A673 (cell line): ENCODE data around the gene COL1A1. TPM values are rescaled to one million over a fixed set of nuclear protein-coding genes. Genes with fewer than 3 reads are reported as not detected.

Experiments
- BruUV-seq: library from RNA; stranded (reverse); fragments of 400-500 nt; replicated peaks from 2 replicates; lab custom pipeline; 2021; lab: Mats Ljungman, UMichigan
- CTCF ChIA-PET: fragments of 300-600 bp; sonication (Branson Sonifier 250); formaldehyde crosslinking; loops from one replicate; lab custom pipeline; 2022; ENCODE audit warnings: antibody characterized with exemption; lab: Charles Lee
- POLR2A ChIA-PET: fragments of 300-600 bp; sonication (Branson Sonifier 250); formaldehyde crosslinking; loops from one replicate; lab custom pipeline; 2022; ENCODE audit warnings: antibody characterized with exemption; ENCODE audit not compliant: low non-redundant PET; lab: Charles Lee
- DNase-seq: peaks from one replicate; pipeline ENCODE4 v3.0.0-alpha.2; 2015; ENCODE audit warnings: low spot score
- H3K27ac ChIP-seq: fragments of 200-600 bp; sonication (generic); 2 replicates; pipeline ENCODE4 v1.5.1; 2016; ENCODE audit warnings: mixed run types, low read depth, mild to moderate bottlenecking, mixed read lengths, antibody characterized with exemption, low read length; ENCODE audit not compliant: poor library complexity, severe bottlenecking
- H3K27me3 ChIP-seq: fragments of 200-600 bp; sonication (generic); replicated peaks from 2 replicates; pipeline ENCODE4 v1.6.1; 2017; ENCODE audit warnings: mixed run types, low read depth, mild to moderate bottlenecking, mixed read lengths, antibody characterized with exemption, low read length; ENCODE audit not compliant: insufficient read depth, poor library complexity
- H3K36me3 ChIP-seq: fragments of 200-600 bp; sonication (generic); 2 replicates; pipeline ENCODE4 v1.6.1; 2016; ENCODE audit warnings: mixed run types, mild to moderate bottlenecking, mixed read lengths, antibody characterized with exemption, low read length; ENCODE audit not compliant: insufficient read depth, poor library complexity, severe bottlenecking
- H3K4me1 ChIP-seq: fragments of 200-600 bp; sonication (generic); 2 replicates; pipeline ENCODE4 v1.6.1; 2017; ENCODE audit warnings: mixed run types, mild to moderate bottlenecking, mixed read lengths, antibody characterized with exemption, low read length; ENCODE audit not compliant: insufficient read depth, poor library complexity, severe bottlenecking
- H3K4me3 ChIP-seq: fragments of 200-600 bp; sonication (generic); 2 replicates; pipeline ENCODE4 v1.5.1; 2016; ENCODE audit warnings: low read depth, mixed run types, mild to moderate bottlenecking, mixed read lengths, low read length; ENCODE audit not compliant: poor library complexity, severe bottlenecking
- H3K9me3 ChIP-seq: fragments of 200-600 bp; sonication (generic); 2 replicates; pipeline ENCODE4 v1.6.1; 2016; ENCODE audit warnings: mixed run types, low read depth, mild to moderate bottlenecking, mixed read lengths, antibody characterized with exemption, low read length; ENCODE audit not compliant: poor library complexity, severe bottlenecking
- CTCF ChIP-seq: fragments of 300-800, 200-600 bp; sonication (generic); conservative IDR thresholded peaks from 2 replicates; pipeline ENCODE4 v1.5.1; 2017; ENCODE audit warnings: low read depth, mild to moderate bottlenecking, antibody characterized with exemption, low read length, moderate library complexity, mixed read lengths
- EZH2 ChIP-seq: fragments of 200-600 bp; sonication (generic); IDR thresholded peaks from 2 replicates; pipeline ENCODE4 v1.6.1; 2017; ENCODE audit warnings: borderline replicate concordance, low read depth, mild to moderate bottlenecking, mixed read lengths, antibody characterized with exemption, low read length; ENCODE audit not compliant: poor library complexity, severe bottlenecking
- intact Hi-C: fragments of 100-400 bp; cut with micrococcal nuclease; formaldehyde crosslinking; loops from one replicate; pipeline ENCODE4 v1.10.0; 2022; ENCODE audit not compliant: unreplicated experiment
- total RNA-seq: library from RNA; stranded (reverse); gene quantifications from 2 replicates; pipeline ENCODE4 v1.2.3, GENCODE V29; 2021

The COL1A1 gene
- total RNA-seq, 1 experiment from 2014 or later, result 24.6 TPM

GRCh38 chr17:50161911-50162288, 39.5 kb downstream of the COL1A1 start:
- ChIA-PET POLR2A (no interaction called here), CTCF (interaction anchor here (0.8 to 1.6 kb wide), 3 partner anchors 8 to 47 kb away, joined by 4 to 6 read pairs (median 5); no protein-coding TSS in a partner anchor)
- H3K4me3 ChIP-seq, result no peak overlapping the region
- no peaks in the 10 kb centered on the region for H3K27me3 ChIP-seq
- no TSS peak for BruUV-seq
- intact Hi-C loops, result loop anchor here (1.0 to 10.0 kb wide), 4 partner anchors 22 to 133 kb away; partner anchors contain the start of gene PDK2
- no peak for DNase-seq
- H3K36me3 ChIP-seq, result no peaks in the 10 kb centered on the region
- no peak for TF ChIP-seq CTCF
- no peak for TF ChIP-seq EZH2
- peaks cover 5% of the 10 kb centered on the region for H3K4me1 ChIP-seq
- H3K9me3 ChIP-seq, result no peaks in the 10 kb centered on the region
- peak overlapping the region; percentile 14 for H3K27ac ChIP-seq

GRCh38 chr17:50161023-50161910, 40.2 kb downstream of the COL1A1 start:
- no peaks in the 10 kb centered on the region for H3K27me3 ChIP-seq
- DNase-seq, result peak; percentile 96
- no TSS peak for BruUV-seq
- no peaks in the 10 kb centered on the region for H3K9me3 ChIP-seq
- peak overlapping the region; percentile 36 for H3K27ac ChIP-seq
- peak overlapping the region; percentile 47 for H3K4me3 ChIP-seq
- intact Hi-C loops, result loop anchor here (1.0 to 10.0 kb wide), 4 partner anchors 21 to 134 kb away; partner anchors contain the start of gene PDK2
- POLR2A ChIA-PET, result no interaction called here
- no peaks in the 10 kb centered on the region for H3K36me3 ChIP-seq
- peaks cover 5% of the 10 kb centered on the region for H3K4me1 ChIP-seq
- CTCF ChIA-PET, result interaction anchor here (0.8 to 1.6 kb wide), 5 partner anchors 8 to 67 kb away, joined by 4 to 6 read pairs (median 5); no protein-coding TSS in a partner anchor
- peak; percentile 99 for TF ChIP-seq CTCF
- TF ChIP-seq EZH2, result no peak

- intact Hi-C loops, result no loop called here
- no peak overlapping the region for H3K27ac ChIP-seq
- BruUV-seq, result no TSS peak
- H3K27me3 ChIP-seq, result no peaks in the 10 kb centered on the region
- ChIA-PET CTCF (no interaction called here), POLR2A (no interaction called here)
- H3K4me1 ChIP-seq, result peaks cover 15% of the 10 kb centered on the region
- H3K9me3 ChIP-seq, result no peaks in the 10 kb centered on the region
- no peaks in the 10 kb centered on the region for H3K36me3 ChIP-seq
- H3K4me3 ChIP-seq, result no peak overlapping the region
- TF ChIP-seq EZH2, result no peak
- TF ChIP-seq CTCF, result no peak
- no peak for DNase-seq
Observed at GRCh38 chr17:50157891-50158290, 43.5 kb downstream of the COL1A1 start.
